ENCODE results near the gene GBP5.
"Not testable (repeated sequence)": the region's sequence is repeated elsewhere in the genome, so short reads cannot be mapped to it uniquely, and the experiment has no call there.

GBP5 gene

GRCh38 chr1:89284078-89284763, 11.6 kb upstream of the GBP5 start:
- not testable (repeated sequence) for DNase-seq (ENCODE audit: low read depth)

- no peak for DNase-seq (ENCODE audit: low read depth)
Measured at GRCh38 chr1:89280766-89281165, 8.1 kb upstream of the GBP5 start.

- DNase-seq (ENCODE audit: low read depth): no peak
Measured at GRCh38 chr1:89279011-89279466, 6.4 kb upstream of the GBP5 start.

- DNase-seq (ENCODE audit: low read depth): no peak
Measured at GRCh38 chr1:89277725-89278124, 5.1 kb upstream of the GBP5 start.

GRCh38 chr1:89276690-89277089, 4.0 kb upstream of the GBP5 start:
- no peak for DNase-seq (ENCODE audit: low read depth)

GRCh38 chr1:89274411-89274857, 1.8 kb upstream of the GBP5 start:
- peak; percentile 89 for DNase-seq (ENCODE audit: low read depth)

GRCh38 chr1:89273324-89273778, 691 bp upstream of the GBP5 start:
- DNase-seq (ENCODE audit: low read depth): no peak

GRCh38 chr1:89271341-89272015, 1.2 kb downstream of the GBP5 start:
- peak; percentile 89 for DNase-seq (ENCODE audit: low read depth)

- DNase-seq (ENCODE audit: low read depth): no peak
Measured at GRCh38 chr1:89270423-89270822, 2.2 kb downstream of the GBP5 start.

- no peak for DNase-seq (ENCODE audit: low read depth)
Measured at GRCh38 chr1:89269277-89269676, 3.4 kb downstream of the GBP5 start.

- peak; percentile 7 for DNase-seq (ENCODE audit: low read depth)
Measured at GRCh38 chr1:89262643-89263042, 10.0 kb downstream of the GBP5 start.

GRCh38 chr1:89261926-89262515, 10.6 kb downstream of the GBP5 start:
- no peak for DNase-seq (ENCODE audit: low read depth)

- no peak for DNase-seq (ENCODE audit: low read depth)
Measured at GRCh38 chr1:89260566-89261255, 11.9 kb downstream of the GBP5 start.

GRCh38 chr1:89260042-89260441, 12.6 kb downstream of the GBP5 start:
- no peak for DNase-seq (ENCODE audit: low read depth)

- no peak for DNase-seq (ENCODE audit: low read depth)
Measured at GRCh38 chr1:89259283-89259971, 13.2 kb downstream of the GBP5 start.

GRCh38 chr1:89257041-89257440, 15.6 kb downstream of the GBP5 start:
- no peak for DNase-seq (ENCODE audit: low read depth)

- DNase-seq (ENCODE audit: low read depth): not testable (repeated sequence)
Measured at GRCh38 chr1:89255581-89255980, 17.1 kb downstream of the GBP5 start.

GRCh38 chr1:89254658-89255287, 17.9 kb downstream of the GBP5 start:
- DNase-seq (ENCODE audit: low read depth): no peak

GRCh38 chr1:89243046-89243445, 29.6 kb downstream of the GBP5 start:
- DNase-seq (ENCODE audit: low read depth): no peak
